Measurements from ENCODE around the gene MYO5B.
A peak's percentile ranks its signal among the peaks of the same experiment; 100 is the strongest.
"Not testable (repeated sequence)": the region's sequence is repeated elsewhere in the genome, so short reads cannot be mapped to it uniquely, and the experiment has no call there.

Gene MYO5B

GRCh38 chr18:50194631-50195532, at the start of gene MYO5B:
TSS of gene MYO5B (minus strand) at chr18:50195147. CDS start at chr18:50194793, 354 bp downstream.
- DNase-seq, result no peak

- DNase-seq, result not testable (repeated sequence)
These were observed 46.8 kb upstream of the MYO5B start for GRCh38 chr18:50241768-50242167.

- DNase-seq, result no peak
These were observed 45.2 kb upstream of the MYO5B start for GRCh38 chr18:50240080-50240563.

GRCh38 chr18:50232419-50232818, 37.5 kb upstream of the MYO5B start:
- no peak for DNase-seq

- no peak for DNase-seq
These were observed 36.7 kb upstream of the MYO5B start for GRCh38 chr18:50231621-50232020.

GRCh38 chr18:50220249-50220648, 25.3 kb upstream of the MYO5B start:
- not testable (repeated sequence) for DNase-seq

- peak; percentile 24 for DNase-seq
These were observed 23.7 kb upstream of the MYO5B start for GRCh38 chr18:50218432-50219197.

- DNase-seq, result no peak
These were observed 14.4 kb upstream of the MYO5B start for GRCh38 chr18:50209311-50209710.

GRCh38 chr18:50207722-50208121, 12.8 kb upstream of the MYO5B start:
- no peak for DNase-seq

GRCh38 chr18:50203801-50204604, 9.1 kb upstream of the MYO5B start:
- peak; percentile 58 for DNase-seq

- DNase-seq, result no peak
These were observed 6.6 kb upstream of the MYO5B start for GRCh38 chr18:50201476-50202018.

GRCh38 chr18:50199921-50200320, 5.0 kb upstream of the MYO5B start:
- no peak for DNase-seq

- no peak for DNase-seq
These were observed 4.5 kb upstream of the MYO5B start for GRCh38 chr18:50199346-50199855.

GRCh38 chr18:50196261-50196660, 1.3 kb upstream of the MYO5B start:
- no peak for DNase-seq

- no peak for DNase-seq
These were observed 742 bp upstream of the MYO5B start for GRCh38 chr18:50195689-50196088.

- no peak for DNase-seq
These were observed 934 bp downstream of the MYO5B start for GRCh38 chr18:50193796-50194630.

GRCh38 chr18:50192995-50193795, 1.8 kb downstream of the MYO5B start:
- no peak for DNase-seq

GRCh38 chr18:50190926-50191325, 4.0 kb downstream of the MYO5B start:
- no peak for DNase-seq

GRCh38 chr18:50190236-50190635, 4.7 kb downstream of the MYO5B start:
- DNase-seq, result no peak

GRCh38 chr18:50189160-50189559, 5.8 kb downstream of the MYO5B start:
- DNase-seq, result no peak

- DNase-seq, result no peak
These were observed 6.3 kb downstream of the MYO5B start for GRCh38 chr18:50188652-50189051.

All from OCI-M1 (cell line).